Right forelimb (tissue), 1 donor: ENCODE results near the gene ZDHHC19.
"Not testable (repeated sequence)": the region's sequence is repeated elsewhere in the genome, so short reads cannot be mapped to it uniquely, and the experiment has no call there.

Experiments
- DNase-seq: peaks from one replicate; pipeline ENCODE4 v3.0.0-alpha.2; 2018

The ZDHHC19 gene

DNA sequence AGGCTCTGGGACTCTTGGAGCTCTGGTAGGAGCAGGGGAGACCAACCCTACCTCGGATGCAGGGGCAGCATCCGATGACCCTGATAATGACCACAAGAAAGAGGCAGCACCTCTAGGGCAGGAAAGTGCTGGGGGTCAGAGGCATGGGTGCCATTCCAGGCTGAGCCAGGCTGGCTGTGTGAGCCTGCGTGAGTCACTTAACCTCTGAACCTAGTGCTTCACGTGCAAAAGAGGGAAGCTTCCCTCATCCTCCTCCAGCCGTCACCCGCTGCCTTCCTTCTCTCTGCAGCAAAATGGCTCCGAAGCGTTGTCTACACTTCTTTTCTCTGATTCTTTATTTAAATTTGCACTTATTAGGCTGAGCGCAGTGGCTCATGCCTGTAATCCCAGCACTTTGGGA lies 35.5 kb downstream of the ZDHHC19 start:
- no peak for DNase-seq

DNA sequence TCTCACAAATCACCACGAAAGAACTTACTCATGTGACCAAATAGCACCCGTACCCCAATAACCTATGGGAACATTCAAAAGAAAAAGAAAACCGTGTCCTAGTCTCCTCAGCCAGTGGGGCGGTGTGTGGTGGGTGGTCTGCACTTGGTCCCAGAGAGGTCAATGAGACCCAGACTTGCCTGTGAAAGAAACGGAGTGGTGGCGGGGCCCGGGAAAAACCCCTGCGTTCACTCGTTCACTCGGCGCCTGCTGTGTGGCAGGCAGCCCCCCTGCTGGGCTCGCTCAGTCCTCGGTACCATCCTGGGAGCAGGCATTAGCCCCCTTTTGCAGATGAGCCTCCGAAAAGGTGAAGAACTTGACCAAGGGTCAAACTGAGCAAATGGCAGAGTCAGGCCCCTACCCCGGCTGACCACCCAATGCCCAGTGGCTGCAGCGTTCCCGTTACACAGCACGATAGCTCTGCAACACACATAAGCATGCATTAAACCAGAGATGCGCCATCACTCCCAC lies 36.0 kb downstream of the ZDHHC19 start:
- DNase-seq, result no peak

DNA sequence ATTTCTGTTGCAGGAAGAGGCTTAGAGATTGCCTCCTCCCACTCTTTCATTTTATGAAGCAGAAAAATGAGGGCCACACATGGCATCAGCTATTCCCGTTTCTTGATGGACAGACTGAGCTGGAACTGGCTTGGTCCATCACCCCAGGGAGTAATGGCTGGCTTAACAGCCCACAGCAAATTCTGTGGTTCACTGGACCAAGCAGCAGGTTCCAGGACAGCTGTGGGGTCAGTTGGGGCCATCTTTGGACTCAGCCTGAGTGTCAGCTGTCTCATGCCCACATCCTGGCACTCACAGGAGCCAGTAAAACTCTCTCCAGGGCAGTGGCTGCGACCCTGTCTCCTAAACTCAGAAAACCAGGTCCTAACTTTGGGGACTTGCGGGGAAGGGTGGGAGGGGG lies 36.5 kb downstream of the ZDHHC19 start:
- DNase-seq, result no peak

DNA sequence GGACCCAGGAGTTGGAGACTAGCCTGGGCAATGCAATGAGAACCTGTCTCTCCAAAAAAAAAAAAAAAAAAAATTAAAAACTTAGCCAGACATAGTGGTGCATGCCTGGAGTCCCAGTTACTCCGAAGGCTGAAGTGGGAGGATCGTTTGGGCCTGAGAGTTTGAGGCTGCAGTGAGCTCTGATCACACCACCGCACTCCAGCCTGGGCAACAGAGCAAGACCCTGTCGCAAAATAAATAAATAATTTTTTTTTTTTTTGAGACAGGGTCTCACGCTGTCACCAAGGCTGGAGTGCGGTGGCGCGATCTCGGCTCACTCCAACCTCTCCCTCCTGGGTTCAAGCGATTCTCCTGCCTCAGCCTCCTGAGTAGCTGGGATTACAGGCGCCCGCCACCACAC lies 40.9 kb downstream of the ZDHHC19 start:
- not testable (repeated sequence) for DNase-seq

DNA sequence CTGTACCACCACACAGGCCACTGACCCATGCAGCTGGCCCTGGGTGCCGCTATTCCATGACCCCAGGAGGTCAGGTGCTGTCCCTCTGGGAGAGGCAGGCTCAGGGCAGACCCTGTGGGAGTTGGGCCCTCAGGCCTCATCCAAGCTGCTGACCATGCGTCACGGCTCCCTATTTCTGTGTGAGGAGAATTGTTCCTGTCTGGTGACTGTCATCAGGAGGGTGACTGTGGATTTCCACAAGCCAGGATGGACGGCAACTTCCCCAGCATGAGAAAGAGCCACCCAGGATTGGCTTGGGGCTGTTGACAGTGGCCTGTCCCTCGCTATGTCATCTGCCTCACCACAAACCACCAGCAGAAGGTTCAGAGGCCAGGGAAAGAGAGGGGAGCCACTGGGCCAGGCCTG lies 41.4 kb downstream of the ZDHHC19 start:
- no peak for DNase-seq

DNA sequence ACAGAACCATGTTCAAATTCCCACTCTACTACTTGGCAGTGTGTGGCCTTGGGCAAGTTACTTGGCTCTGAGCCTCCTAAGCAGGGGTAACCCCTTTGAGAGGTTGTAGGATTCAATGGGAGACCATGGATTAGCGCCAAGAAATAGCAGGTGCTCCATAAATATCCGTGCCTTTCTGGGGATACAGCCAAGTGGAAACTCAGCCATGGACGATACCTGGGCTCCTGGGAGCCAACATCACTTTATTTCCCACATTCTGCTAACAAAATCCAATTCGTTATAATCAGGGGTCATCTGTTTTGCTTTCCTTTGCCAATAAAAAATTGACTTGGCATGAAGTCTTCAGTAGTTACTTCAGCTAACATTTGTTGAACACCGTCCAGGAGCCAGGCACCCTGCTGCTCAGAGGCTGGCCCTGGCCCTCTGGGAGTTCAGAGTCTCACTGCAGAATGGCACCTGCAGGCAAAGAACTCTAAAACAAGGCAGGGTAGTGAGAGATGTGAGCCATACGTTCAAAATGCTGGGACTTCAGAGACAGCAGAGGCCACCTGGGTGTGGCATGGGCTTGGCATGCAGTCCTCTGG lies 42.3 kb downstream of the ZDHHC19 start:
- DNase-seq, result no peak

DNA sequence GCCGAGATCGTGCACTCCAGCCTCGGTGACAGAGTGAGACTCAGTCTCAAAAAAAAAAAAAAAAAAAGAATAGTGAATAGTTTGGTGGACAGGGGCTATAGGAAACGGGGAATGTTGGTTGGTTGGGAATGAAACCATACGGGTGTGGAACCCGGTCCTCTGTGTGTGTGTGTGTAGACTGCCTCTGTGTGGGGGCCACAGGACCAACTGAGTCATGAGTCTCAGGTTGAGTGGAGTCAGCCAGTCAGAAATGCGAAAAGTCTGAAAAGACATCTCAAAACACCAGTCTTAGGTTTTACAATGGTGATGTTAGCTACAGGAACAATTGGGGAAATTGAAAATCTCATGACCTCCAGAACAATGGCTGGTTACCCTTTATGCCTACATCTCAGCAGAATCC lies 44.5 kb downstream of the ZDHHC19 start:
- DNase-seq, result no peak

DNA sequence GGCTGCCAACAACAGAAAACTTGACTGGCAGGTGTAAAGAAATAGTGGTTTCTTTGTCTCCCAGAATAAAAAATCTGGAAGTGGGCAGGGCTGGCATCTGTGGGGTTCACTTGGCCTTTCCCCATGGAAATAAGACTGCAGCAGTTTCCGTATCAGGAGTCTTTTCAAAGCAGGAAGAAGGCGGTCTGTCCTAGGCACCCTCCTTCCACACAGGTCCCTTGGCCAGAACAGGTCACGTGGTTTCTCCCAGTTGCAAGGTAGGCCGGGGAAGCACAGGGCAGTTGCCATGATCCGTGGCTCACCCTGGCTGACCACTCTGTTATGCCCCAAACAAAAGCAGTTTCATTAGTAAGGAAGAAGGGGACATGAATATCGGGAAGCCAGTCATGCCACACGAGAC lies 45.4 kb downstream of the ZDHHC19 start:
- DNase-seq, result no peak

DNA sequence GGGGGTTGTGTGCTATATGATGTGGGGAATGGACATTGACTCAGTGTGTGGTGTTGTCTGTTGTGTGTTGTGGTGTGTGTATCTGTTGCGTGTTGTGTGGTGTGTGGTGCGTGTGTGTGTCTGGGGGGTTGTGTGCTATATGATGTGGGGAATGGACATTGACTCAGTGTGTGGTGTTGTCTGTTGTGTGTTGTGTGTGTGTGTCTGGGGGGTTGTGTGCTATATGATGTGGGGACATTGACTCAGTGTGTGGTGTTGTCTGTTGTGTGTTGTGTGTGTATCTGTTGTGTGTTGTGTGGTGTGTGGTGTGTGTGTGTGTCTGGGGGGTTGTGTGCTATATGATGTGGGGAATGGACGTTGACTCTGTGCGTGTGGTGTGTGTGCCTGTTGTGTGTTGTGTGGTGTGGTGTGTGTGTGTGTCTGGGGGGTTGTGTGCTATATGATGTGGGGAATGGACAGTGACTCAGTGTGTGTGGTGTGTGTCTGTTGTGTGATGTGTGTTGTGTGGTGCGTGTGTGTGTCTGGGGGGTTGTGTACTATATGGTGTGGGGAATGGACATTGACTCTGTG lies 46.1 kb downstream of the ZDHHC19 start:
- DNase-seq, result not testable (repeated sequence)

DNA sequence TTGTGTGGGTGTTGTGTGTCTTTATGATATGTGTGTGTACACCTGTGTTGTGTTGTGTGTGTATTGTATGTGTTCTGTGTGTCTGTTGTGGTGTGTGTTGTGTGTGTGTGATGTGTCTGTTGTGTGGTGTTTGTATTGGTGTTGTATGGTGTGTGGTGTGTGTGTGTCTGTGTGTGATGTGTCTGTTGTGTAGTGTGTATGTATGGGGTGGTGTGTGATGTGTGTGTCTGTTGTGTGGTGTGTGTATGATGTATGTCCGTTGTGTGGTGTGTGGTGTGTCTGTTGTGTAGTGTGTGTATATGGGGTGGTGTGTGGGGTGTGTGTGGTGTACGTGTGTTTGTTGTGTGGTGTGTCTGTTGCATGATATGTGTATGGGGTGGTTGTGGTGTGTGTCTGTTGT lies 46.6 kb downstream of the ZDHHC19 start:
- DNase-seq, result no peak

DNA sequence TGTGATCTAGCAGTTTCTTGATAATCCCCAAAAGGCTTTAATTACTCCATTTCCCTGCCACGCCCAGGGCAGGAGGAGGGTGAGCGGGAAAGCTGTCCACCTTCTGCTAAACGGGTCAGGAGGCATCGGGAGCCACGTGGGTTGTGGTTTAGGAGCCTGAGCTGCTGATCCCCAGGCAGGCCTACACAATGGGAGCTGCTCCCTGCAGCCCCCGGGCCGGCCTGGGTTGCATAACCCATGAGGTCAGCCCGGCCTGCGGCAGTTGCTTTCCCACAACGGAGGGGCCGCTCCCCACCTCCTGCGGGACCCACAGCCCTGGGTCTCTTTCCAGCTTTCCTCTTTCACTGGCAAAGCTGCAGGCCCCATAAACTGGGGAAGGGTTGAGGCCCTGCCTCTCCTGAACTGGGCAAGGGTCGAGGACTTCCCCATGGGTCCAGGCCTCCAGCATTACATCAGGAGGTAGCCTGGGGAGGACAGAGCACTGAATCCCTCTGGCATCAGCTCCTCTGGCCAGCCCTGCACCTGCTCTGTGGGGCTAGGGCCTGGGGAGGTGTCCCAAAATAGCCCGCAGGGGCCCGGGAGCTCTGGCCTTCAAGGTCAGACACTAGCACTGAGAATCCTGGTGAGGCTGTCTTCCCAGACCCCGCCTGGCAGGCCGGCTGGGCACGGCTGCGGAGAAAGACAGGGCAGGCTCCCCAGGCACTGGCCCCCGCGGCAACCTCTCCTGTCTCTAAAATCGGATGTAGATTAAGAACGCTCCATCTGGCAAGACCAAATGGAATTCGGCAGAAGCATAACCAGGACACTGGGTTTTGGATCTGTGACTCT lies 47.3 kb downstream of the ZDHHC19 start:
- DNase-seq, result no peak

DNA sequence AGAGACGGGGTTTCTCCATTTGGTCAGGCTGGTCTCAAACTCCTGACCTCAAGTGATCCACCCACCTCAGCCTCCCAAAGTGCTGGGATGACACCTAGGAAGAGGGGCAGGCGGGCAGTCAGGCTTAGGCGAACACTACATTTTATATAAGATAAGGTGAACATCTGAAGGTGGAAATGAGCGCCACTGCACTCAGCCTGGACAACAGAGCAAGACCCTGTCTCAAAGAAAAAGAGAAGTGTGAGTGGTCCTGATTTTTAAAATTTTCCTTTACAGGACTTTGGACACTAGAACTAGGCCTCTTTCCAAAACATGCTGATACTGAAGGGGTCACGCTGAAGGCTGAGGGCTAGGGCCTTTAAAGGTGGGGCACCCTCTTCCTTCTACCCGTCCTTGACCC lies 48.0 kb downstream of the ZDHHC19 start:
- no peak for DNase-seq

DNA sequence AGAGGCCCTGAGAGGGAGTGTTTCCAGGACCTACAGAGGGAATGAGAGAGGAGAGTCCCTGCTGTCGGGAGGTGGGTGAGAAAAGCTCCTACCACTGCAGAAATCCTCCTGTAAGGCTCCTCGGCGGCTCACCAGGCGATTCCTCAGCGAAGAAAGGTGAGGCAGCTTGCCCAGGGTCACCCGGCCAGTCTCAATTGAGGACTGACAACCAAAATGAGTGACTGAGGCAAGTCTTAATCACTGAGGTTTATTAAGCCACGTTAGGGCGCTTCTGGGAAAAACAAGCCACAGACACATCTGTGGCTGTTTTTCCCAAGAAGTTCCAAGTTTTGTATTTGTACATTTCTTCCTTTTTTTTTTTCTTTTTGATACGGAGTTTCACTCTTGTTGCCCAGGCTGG lies 48.5 kb downstream of the ZDHHC19 start:
- no peak for DNase-seq

DNA sequence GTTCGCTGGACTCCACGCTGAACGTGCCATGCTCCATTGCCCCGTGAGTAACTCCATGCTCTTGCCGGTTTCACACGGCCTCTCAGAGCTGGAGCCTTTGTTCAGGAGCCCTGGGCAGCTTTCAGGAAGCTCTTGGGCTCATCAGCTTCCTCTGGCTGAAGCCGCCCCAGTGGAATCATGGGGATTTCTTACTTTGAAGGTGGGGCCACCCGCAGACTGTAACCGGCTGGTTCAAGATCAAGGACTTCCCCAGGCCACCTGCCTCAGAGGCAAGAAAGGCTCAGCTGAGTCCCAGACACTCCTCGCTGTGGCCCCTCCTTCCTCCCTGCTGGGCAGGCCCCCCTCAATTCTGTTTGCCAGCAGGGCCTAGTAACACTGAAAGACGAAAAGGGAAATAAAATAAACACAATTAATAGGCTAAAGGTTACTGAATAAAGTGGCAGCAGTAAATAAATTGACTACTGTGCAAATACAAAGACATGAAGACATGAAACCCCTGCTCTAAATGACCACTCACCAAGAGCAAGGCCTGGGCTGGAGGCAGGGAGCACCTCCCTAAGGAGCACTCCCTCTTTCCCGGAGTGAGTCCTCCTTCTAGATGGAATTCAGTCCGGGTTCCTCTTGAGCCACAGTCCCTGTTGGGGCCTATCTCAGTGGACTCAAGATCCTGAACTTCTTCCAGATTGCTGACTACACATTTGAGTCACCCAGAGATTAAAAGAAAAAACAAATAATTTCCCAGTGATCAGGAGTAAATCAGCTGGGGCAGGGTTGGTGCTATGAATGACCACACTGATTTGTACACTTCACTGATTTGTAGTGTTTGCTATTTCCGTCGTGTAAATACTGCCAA lies 51.0 kb downstream of the ZDHHC19 start:
- no peak for DNase-seq

DNA sequence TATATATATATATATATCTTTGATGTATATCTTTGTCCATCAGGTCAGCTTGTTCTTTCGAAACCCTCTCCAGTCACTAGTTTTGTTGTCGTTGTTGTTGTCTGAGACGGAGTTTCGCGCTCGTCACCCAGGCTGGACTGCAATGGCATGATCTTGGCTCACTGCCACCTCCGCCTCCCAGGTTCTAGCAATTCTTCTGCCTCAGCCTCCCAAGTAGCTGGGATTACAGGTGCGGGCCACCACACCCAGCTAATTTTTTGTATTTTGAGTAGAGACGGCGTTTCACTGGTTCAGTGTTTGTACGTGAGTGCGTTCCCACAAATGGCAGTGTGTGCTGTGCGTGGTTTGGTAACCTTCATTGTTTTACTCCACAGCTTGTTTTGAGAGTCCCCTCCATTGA lies 51.7 kb downstream of the ZDHHC19 start:
- DNase-seq, result no peak

DNA sequence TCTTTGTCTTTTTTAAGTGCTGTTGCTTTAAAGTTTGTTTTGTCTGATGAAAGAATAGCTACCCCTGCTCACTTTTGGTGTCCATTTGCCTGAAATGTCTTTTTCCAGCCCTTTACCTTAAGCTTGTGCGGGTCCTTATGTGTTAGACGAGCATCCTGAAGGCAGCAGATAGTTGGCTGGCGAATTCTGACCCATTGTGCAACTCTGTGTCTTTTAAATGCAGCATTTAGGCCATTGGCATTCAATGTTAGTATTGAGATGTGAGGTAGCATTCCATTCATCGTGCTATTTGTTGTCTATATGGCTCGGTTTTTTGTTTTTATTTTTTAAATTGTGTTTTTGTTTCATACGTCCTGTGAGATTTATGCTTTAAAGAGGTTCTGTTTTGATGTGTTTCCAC lies 55.0 kb downstream of the ZDHHC19 start:
- no peak for DNase-seq

DNA sequence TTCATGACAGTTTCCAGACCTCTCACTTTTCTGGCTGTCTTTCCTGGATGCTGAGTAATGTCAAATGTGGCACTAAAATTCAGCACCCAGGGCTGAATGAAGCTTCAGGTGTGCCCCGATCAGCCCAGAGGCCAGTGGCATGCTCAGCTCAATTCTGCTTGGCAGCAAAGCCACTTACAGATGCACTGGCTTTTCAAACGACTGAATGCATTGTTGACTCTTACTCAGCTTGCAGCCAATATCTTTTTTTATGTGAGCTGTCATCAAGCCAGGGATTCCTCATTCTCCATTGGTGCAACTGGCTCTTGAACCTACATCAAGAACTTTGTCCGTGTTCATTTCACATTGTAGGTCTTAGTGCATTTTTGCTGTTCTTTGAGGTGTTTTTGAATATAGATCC lies 60.7 kb downstream of the ZDHHC19 start:
- no peak for DNase-seq

DNA sequence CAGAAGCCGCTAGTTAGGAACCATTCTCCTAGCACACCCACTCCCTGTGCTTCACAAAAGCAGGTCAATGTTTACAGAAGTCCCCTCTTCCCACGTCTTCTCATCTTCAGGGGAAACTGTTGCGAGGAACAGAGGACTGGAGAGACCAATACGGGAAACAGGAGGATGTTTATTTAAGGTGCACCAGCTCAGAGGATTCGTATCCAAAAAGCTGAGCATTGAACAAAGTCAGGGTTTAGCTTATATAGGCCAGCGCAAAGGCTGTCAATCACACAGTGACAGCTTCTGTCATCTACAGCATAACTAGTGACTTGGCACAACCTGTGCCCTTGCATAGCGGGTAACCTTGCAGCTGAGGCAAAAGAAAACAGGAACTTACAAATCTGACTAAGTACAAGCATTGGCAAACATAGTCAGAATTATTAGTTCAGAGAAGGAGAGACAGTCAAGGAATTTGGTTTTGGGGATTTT lies 61.3 kb downstream of the ZDHHC19 start:
- DNase-seq, result no peak

DNA sequence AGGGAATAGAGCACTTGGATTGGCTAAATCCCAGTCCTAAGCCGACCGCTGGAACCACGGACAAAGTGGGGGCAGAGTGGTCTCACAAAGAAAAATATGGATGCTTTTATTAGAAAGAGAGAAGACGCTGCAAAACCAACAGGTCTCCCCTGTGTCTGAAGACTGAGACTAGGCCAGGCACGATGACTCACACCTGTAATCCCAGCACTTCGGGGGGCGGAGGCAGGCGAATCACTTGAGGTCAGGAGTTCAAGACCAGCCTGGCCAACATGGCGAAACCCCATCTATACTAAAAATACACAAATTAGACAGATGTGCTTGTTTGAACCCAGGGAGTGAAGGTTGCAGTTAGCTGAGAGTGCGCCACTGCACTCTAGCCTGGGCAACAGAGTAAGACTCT lies 61.8 kb downstream of the ZDHHC19 start:
- DNase-seq, result no peak
